H1 (cell line): Measurements from ENCODE around the gene JUN. TPM values are rescaled to one million over a fixed set of nuclear protein-coding genes. Genes with fewer than 3 reads are reported as not detected.

ENCODE experiments used
- CTCF ChIA-PET: fragments of 300-600 bp; sonication (Branson Sonifier 250); formaldehyde crosslinking; loops from one replicate; lab custom pipeline; 2021; ENCODE audit not compliant: partially characterized antibody; lab: Charles Lee
- POLR2A ChIA-PET: fragments of 300-600 bp; sonication (Branson Sonifier 250); formaldehyde crosslinking; loops from one replicate; lab custom pipeline; 2021; ENCODE audit warnings: inconsistent platforms; ENCODE audit not compliant: partially characterized antibody; lab: Charles Lee
- DNase-seq, 2 experiments: peaks; one replicate each; pipeline versions ENCODE4 v3.0.0 to v3.0.0-alpha.2; 2010 to 2022; ENCODE audit warnings: low spot score in 2 of 2, low read depth in 1 of 2, mixed read lengths in 1 of 2
- FAIRE-seq: peaks from 2 replicates; lab custom pipeline; 2011; peaks lifted over from hg19 to GRCh38; lab: Jason Lieb, UNC
- H2AFZ ChIP-seq: 2 replicates; pipeline ENCODE4 v1.8.1; 2012; ENCODE audit warnings: low read length, inconsistent platforms
- H2AK5ac ChIP-seq: 2 replicates; pipeline ENCODE4 v1.6.1; 2013; ENCODE audit warnings: low read depth, low read length
- H2BK120ac ChIP-seq: replicated peaks from 2 replicates; pipeline ENCODE3; 2013; ENCODE audit warnings: low read depth, low read length, inconsistent platforms
- H2BK12ac ChIP-seq: 2 replicates; pipeline ENCODE4 v1.6.1; 2013; ENCODE audit warnings: low read depth, low read length
- H2BK15ac ChIP-seq: 2 replicates; pipeline ENCODE4 v1.6.1; 2013; ENCODE audit warnings: low read length
- H2BK20ac ChIP-seq: 2 replicates; pipeline ENCODE4 v1.6.1; 2013; ENCODE audit warnings: low read length
- H2BK5ac ChIP-seq: 2 replicates; pipeline ENCODE4 v1.6.1; 2013; ENCODE audit warnings: low read depth, low read length
- H3K14ac ChIP-seq: 2 replicates; pipeline ENCODE4 v1.6.1; 2013; ENCODE audit warnings: inconsistent platforms; ENCODE audit not compliant: insufficient read length
- H3K18ac ChIP-seq: 2 replicates; pipeline ENCODE4 v1.6.1; 2013; ENCODE audit warnings: low read length; ENCODE audit errors: extremely low read depth
- H3K23ac ChIP-seq: 2 replicates; pipeline ENCODE4 v1.6.1; 2013; ENCODE audit warnings: inconsistent platforms; ENCODE audit not compliant: insufficient read length
- H3K23me2 ChIP-seq: 2 replicates; pipeline ENCODE4 v1.6.1; 2013; ENCODE audit warnings: low read depth, low read length
- H3K27ac ChIP-seq: 2 replicates; pipeline ENCODE4 v1.6.1; 2011; ENCODE audit warnings: low read depth, low read length, inconsistent platforms
- H3K27me3 ChIP-seq, 4 experiments: replicated peaks in 1 of 4; 1 replicate in 1 of 4; 2 replicates in 3 of 4; pipeline versions ENCODE4 v1.6.1 to v1.8.1; 2011 to 2013; ENCODE audit warnings: low read length in 3 of 4, mild to moderate bottlenecking in 3 of 4, inconsistent platforms in 2 of 4, mixed read lengths in 2 of 4, moderate library complexity in 1 of 4; ENCODE audit not compliant: control insufficient read depth in 3 of 4, insufficient read depth in 3 of 4; ENCODE audit errors: extremely low read depth in 1 of 4
- H3K36me3 ChIP-seq, 4 experiments: 2 replicates each; pipeline versions ENCODE4 v1.6.1 to v1.8.1; 2011 to 2013; ENCODE audit warnings: mild to moderate bottlenecking in 4 of 4, low read length in 3 of 4, moderate library complexity in 2 of 4, control low read depth in 1 of 4, inconsistent platforms in 1 of 4; ENCODE audit not compliant: insufficient read depth in 4 of 4, control insufficient read depth in 2 of 4
- H3K4ac ChIP-seq: replicated peaks from 2 replicates; pipeline ENCODE3; 2013; ENCODE audit warnings: low read length, low read depth, mixed read lengths, inconsistent platforms; ENCODE audit not compliant: insufficient read length
- H3K4me1 ChIP-seq, 4 experiments: replicated peaks in 1 of 4; 1 replicate in 1 of 4; 2 replicates in 3 of 4; pipeline versions ENCODE4 v1.6.1 to v1.8.1; 2011 to 2013; ENCODE audit warnings: low read length in 3 of 4, inconsistent platforms in 2 of 4, mixed read lengths in 1 of 4; ENCODE audit not compliant: insufficient read depth in 4 of 4, control insufficient read depth in 3 of 4
- H3K4me2 ChIP-seq, 2 experiments: 2 replicates each; pipeline versions ENCODE4 v1.6.1 to v1.8.1; 2011 to 2013; ENCODE audit warnings: low read depth in 2 of 2, low read length in 2 of 2, control low read depth in 1 of 2, inconsistent platforms in 1 of 2, mild to moderate bottlenecking in 1 of 2; ENCODE audit not compliant: insufficient read depth in 1 of 2
- H3K4me3 ChIP-seq, 4 experiments: fragments of 200-600, 300-600 bp in 1 of 4; sonication (generic), shearing (Covaris generic), sonication (Bioruptor Twin) in 1 of 4; 2 replicates each; pipeline versions ENCODE4 v1.5.1 to v1.8.1; 2011 to 2016; ENCODE audit warnings: low read length in 4 of 4, low read depth in 3 of 4, control low read depth in 2 of 4, inconsistent platforms in 2 of 4, mild to moderate bottlenecking in 2 of 4, mixed read lengths in 1 of 4, moderate library complexity in 1 of 4; ENCODE audit not compliant: insufficient read depth in 2 of 4; ENCODE audit errors: extremely low read depth in 1 of 4
- H3K56ac ChIP-seq: replicated peaks from 2 replicates; pipeline ENCODE3; 2013; ENCODE audit warnings: low read depth, mild to moderate bottlenecking, mixed read lengths, low read length, inconsistent platforms; ENCODE audit not compliant: insufficient read length
- H3K79me1 ChIP-seq: 2 replicates; pipeline ENCODE4 v1.6.1; 2013; ENCODE audit warnings: low read depth, low read length, control low read depth
- H3K79me2 ChIP-seq, 2 experiments: 2 replicates each; pipeline versions ENCODE4 v1.6.1 to v1.8.1; 2012 to 2013; ENCODE audit warnings: low read length in 2 of 2, mild to moderate bottlenecking in 2 of 2, inconsistent platforms in 1 of 2; ENCODE audit not compliant: insufficient read depth in 2 of 2, control insufficient read depth in 1 of 2
- H3K9ac ChIP-seq, 4 experiments: replicated peaks in 1 of 4; 1 replicate in 1 of 4; 2 replicates in 3 of 4; pipeline versions ENCODE4 v1.6.1 to v1.8.1; 2011 to 2013; ENCODE audit warnings: low read depth in 3 of 4, low read length in 3 of 4, control low read depth in 2 of 4, mild to moderate bottlenecking in 2 of 4, moderate library complexity in 2 of 4, inconsistent platforms in 1 of 4; ENCODE audit errors: extremely low read depth in 1 of 4
- H3K9me3 ChIP-seq, 2 experiments: 2 replicates each; pipeline versions ENCODE4 v1.6.1 to v1.8.1; 2012 to 2013; ENCODE audit warnings: mild to moderate bottlenecking in 2 of 2, moderate library complexity in 2 of 2, control low read depth in 1 of 2, inconsistent platforms in 1 of 2, low read depth in 1 of 2, low read length in 1 of 2, mixed read lengths in 1 of 2; ENCODE audit not compliant: insufficient read depth in 2 of 2
- H4K20me1 ChIP-seq, 2 experiments: replicated peaks in 1 of 2; 2 replicates each; pipeline versions ENCODE3 to v1.8.1; 2011 to 2013; ENCODE audit warnings: inconsistent platforms in 2 of 2, low read length in 2 of 2, mild to moderate bottlenecking in 1 of 2; ENCODE audit not compliant: insufficient read depth in 2 of 2, control insufficient read depth in 1 of 2
- H4K5ac ChIP-seq: 2 replicates; pipeline ENCODE4 v1.6.1; 2013; ENCODE audit warnings: low read length, low read depth, mixed read lengths, inconsistent platforms; ENCODE audit not compliant: insufficient read length
- H4K8ac ChIP-seq: 2 replicates; pipeline ENCODE4 v1.8.0; 2013; ENCODE audit warnings: mild to moderate bottlenecking, moderate library complexity, low read length, inconsistent platforms; ENCODE audit not compliant: insufficient read depth; ENCODE audit errors: extremely low read depth
- H4K91ac ChIP-seq: replicated peaks from 2 replicates; pipeline ENCODE3; 2013; ENCODE audit warnings: low read length, mixed read lengths, inconsistent platforms; ENCODE audit not compliant: insufficient read length
- MAX ChIP-seq: IDR thresholded peaks from 2 replicates; pipeline ENCODE4 v1.6.1; 2012; ENCODE audit warnings: inconsistent platforms
- SAP30 ChIP-seq: fragments of 300-600 bp; sonication (generic); IDR thresholded peaks from 2 replicates; pipeline ENCODE4 v1.7.1; 2012; ENCODE audit warnings: low read length, moderate library complexity, mild to moderate bottlenecking, inconsistent platforms; ENCODE audit not compliant: insufficient read depth, insufficient replicate concordance
- WGBS, 2 experiments: shearing (Covaris generic) in 1 of 2; methylation state at CpG; one replicate each; pipeline versions ENCODE4 v1.1.6 to v1.1.7; 2013 to 2015; ENCODE audit warnings: low lambda C conversion rate in 2 of 2, mixed read lengths in 2 of 2, inconsistent platforms in 1 of 2, low coverage in 1 of 2, missing lambda C conversion rate in 1 of 2; ENCODE audit not compliant: insufficient replicate concordance in 2 of 2, insufficient coverage in 1 of 2, insufficient read length in 1 of 2; ENCODE audit errors: extremely low coverage in 1 of 2, missing lambda C conversion rate in 1 of 2; 5-methylcytosine and 5-hydroxymethylcytosine counted together
- polyA plus RNA-seq, 7 experiments: library from polyadenylated mRNA; depleted of rRNA in 3 of 7; stranded (reverse) in 5 of 7; unstranded in 2 of 7; fragments of >200 nt in 5 of 7; fragments of 200-250 nt in 2 of 7; gene quantifications; 1 replicate in 5 of 7; 2 replicates in 1 of 7; 4 replicates in 1 of 7; pipeline versions ENCODE4 v1.2.1 to v1.2.3, GENCODE V29; 2011 to 2013; ENCODE audit warnings: missing spikeins in 2 of 7, mixed read lengths in 2 of 7
- total RNA-seq: library from RNA; stranded (reverse); fragmentation: NEBNext Ultra II Directional; extraction: Animal tissue kit (Norgen Biotek cat#: 25700); gene quantifications from 2 replicates; pipeline ENCODE4 v1.2.1, GENCODE V29; 2021

Gene JUN
- total and polyA plus RNA-seq, 2 of the 8 experiments (the other 6 are each of a cell fraction or from before 2014, with no cell fraction given), result 4.4 to 10.9 TPM

DNA sequence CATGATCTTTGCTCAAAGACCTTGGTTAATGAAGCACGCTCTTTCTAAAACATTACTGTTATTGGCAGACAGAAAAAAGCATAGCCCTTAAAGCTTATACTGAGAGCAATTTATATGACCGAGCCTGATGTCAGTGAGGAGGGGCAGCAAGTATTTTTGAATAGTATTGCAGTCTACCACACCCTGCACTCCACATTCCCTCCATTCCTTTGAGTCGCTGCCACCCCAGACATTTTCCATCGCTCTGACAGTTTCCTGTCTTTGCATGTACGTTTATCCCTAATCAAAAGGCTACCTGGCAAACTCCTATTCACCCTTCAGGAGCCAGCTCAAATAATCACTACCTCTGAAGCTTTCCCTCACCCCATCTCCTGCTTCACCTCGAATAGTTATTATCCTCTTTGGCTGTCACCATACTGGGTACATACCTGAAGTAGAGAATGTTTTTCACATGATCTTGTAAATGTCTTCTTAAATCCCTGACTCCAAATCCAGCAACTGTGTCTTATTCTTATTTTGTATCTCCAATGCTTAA is 5.5 kb upstream of the JUN start:
- no peak overlapping the region for H2BK120ac ChIP-seq
- H2BK12ac ChIP-seq, result no peak overlapping the region
- no peak overlapping the region for H2AK5ac ChIP-seq
- no peaks in the 10 kb centered on the region for H3K36me3 ChIP-seq
- H4K20me1 ChIP-seq, result no peaks in the 10 kb centered on the region
- peaks cover 0 to 11% (median 3%) of the 10 kb centered on the region in 4 experiments; a peak in 5 of 7 replicates for H3K27me3 ChIP-seq
- H2BK5ac ChIP-seq, result no peak overlapping the region
- H3K4me3 ChIP-seq, result no peak overlapping the region
- H3K9me3 ChIP-seq, result peaks cover 0 to 3% of the 10 kb centered on the region in 2 experiments; a peak in 1 of 4 replicates
- DNase-seq, result no peak
- no peak overlapping the region for H3K27ac ChIP-seq
- no peak overlapping the region for H4K8ac ChIP-seq
- no peak overlapping the region for H3K18ac ChIP-seq
- no peaks in the 10 kb centered on the region for H3K79me1 ChIP-seq
- peaks cover 12% of the 10 kb centered on the region for H3K23me2 ChIP-seq
- no peaks in the 10 kb centered on the region for H3K79me2 ChIP-seq
- peaks cover 0 to 6% (median 4%) of the 10 kb centered on the region in 4 experiments; a peak in 3 of 7 replicates for H3K4me1 ChIP-seq
- H4K91ac ChIP-seq, result no peak overlapping the region
- H2AFZ ChIP-seq, result no peak overlapping the region
- no peak overlapping the region for H3K4ac ChIP-seq
- H3K56ac ChIP-seq, result no peak overlapping the region
- no peak overlapping the region for H3K23ac ChIP-seq
- H3K14ac ChIP-seq, result no peak overlapping the region
- ChIA-PET POLR2A (interaction anchor here (0.7 to 1.5 kb wide), 2 partner anchors 9 to 260 kb away, joined by 3 read pairs; no protein-coding TSS in a partner anchor), CTCF (interaction anchor here (0.7 to 1.1 kb wide), 2 partner anchors 9 to 16 kb away, joined by 5 read pairs; no protein-coding TSS in a partner anchor)
- H2BK20ac ChIP-seq, result no peak overlapping the region
- no peak for TF ChIP-seq SAP30
- no peak for TF ChIP-seq MAX
- no peak overlapping the region for H3K9ac ChIP-seq
- H2BK15ac ChIP-seq, result no peak overlapping the region
- WGBS, 2 experiments, result 89% methylated on average over 6 of the region's 6 CpGs; no CpG with 5 or more reads in 1 of the 2 experiments
- H3K4me2 ChIP-seq, result no peak overlapping the region
- no peak for FAIRE-seq
- H4K5ac ChIP-seq, result no peak overlapping the region
